NT2/D1 (cell line): ENCODE results near the gene BCAN.

Experiments
- DNase-seq: peaks from one replicate; pipeline ENCODE4 v3.0.0-alpha.2; 2011; ENCODE audit warnings: low read depth, low spot score
- H3K27me3 ChIP-seq: 2 replicates; pipeline ENCODE4 v1.6.0; 2011; ENCODE audit warnings: mild to moderate bottlenecking; ENCODE audit not compliant: insufficient read length, insufficient read depth
- H3K36me3 ChIP-seq: 2 replicates; pipeline ENCODE4 v1.6.1; 2011; ENCODE audit warnings: mild to moderate bottlenecking, low read length, mixed read lengths; ENCODE audit not compliant: insufficient read depth, insufficient read length
- H3K4me1 ChIP-seq: 2 replicates; pipeline ENCODE4 v1.5.1; 2011; ENCODE audit not compliant: insufficient read depth, insufficient read length
- H3K4me3 ChIP-seq: 2 replicates; pipeline ENCODE4 v1.5.1; 2011; ENCODE audit warnings: low read depth; ENCODE audit not compliant: insufficient read length
- H3K9ac ChIP-seq: 2 replicates; pipeline ENCODE4 v1.6.0; 2011; ENCODE audit warnings: low read depth; ENCODE audit not compliant: insufficient read length
- H3K9me3 ChIP-seq: 2 replicates; pipeline ENCODE4 v1.5.1; 2011; ENCODE audit warnings: mild to moderate bottlenecking, low read length; ENCODE audit not compliant: insufficient read depth
- SUZ12 ChIP-seq: IDR thresholded peaks from 2 replicates; pipeline ENCODE4 v1.6.1; 2011; ENCODE audit not compliant: insufficient read length, insufficient read depth; ENCODE audit errors: extremely low read depth
- YY1 ChIP-seq: IDR thresholded peaks from 2 replicates; pipeline ENCODE4 v1.6.1; 2011; ENCODE audit not compliant: insufficient read length, insufficient read depth
- ZNF274 ChIP-seq: IDR thresholded peaks from 2 replicates; pipeline ENCODE4 v1.6.1; 2011; ENCODE audit warnings: mild to moderate bottlenecking, low read depth, low read length

The BCAN gene

DNA sequence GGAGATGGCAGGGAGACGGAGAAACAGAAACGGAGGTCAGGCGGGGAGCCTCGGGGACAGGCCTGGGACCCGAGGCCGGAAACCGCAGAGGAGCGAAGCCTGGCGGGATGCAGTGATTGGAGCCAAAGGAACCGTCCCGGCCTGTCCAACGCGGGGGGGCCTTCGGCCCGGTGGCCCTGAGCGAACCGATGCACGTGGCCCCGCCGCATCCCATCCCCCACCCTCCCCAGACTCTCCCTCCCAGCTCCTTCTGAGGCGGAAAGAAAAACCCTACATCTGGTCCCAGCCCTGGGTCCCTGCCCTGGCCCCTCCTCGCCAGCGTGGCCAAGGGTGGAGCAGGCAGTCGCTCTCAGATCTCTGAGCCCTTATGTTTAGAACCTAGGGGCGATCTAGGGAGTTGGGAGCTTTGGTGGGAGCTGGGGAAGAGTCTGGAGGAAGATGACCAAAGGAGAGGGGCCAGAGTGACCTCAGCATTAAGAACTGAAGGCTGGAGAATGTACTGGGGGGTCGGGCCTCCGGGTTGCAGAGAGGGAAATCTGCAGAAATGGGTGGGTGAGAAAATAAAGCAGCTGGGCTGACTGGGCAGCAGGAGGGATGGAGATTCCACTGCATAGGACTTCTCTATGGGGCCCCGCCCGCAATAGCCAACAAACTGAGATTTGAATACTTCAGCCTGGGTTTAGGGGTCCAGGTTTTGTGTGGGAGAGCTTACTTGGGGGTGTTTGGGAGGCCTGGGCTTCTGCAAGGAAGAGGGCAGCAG is 64.9 kb downstream of the BCAN start:
- Histone ChIP-seq H3K9ac (peak overlapping the region; percentile 96), H3K9me3 (no peaks in the 10 kb centered on the region), H3K27me3 (no peaks in the 10 kb centered on the region), H3K4me1 (peaks cover 37% of the 10 kb centered on the region), H3K36me3 (peaks cover 19% of the 10 kb centered on the region), H3K4me3 (peak overlapping the region; percentile 91)
- DNase-seq: no peak
- TF ChIP-seq YY1 (no peak), ZNF274 (no peak), SUZ12 (no peak)

DNA sequence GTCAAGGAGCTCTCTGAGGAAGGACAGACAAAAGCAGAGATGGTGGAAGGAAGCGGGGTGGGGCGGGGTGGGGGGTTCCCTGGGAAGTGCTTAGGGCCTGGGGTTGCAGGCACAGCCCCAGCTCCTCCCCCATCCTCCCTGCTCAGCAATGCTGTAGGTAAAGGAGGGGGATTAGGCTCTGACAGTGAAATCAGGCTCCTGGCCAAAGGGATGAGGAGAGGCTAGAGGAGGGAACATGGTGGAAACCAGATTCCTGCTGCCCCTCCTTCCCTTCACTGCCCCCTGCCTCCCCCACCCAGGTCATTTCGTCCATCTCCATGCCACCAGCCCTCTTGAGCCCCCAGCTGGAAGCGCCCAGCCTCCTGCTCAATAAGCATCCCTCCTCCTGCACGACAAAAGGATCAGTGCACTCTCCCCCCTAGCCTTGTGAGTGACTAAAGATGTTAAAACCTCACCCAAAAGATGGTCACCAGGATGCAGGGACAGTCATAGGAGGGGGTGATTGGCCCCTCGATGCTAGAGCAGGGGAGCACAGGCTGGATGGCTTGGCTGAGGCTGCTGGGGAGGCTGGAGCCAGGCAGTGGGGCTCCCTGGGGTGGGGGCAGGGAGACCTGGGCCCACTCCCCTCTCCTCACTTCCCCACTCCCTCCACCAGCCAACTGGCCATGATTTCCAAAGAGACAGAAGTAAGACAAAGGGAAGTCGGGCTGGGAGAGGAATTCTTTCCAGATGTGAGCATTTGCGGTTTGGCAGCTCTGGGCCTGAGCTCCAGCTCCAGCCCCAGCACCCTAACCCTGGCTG is 65.7 kb downstream of the BCAN start:
- TF ChIP-seq YY1: peak; percentile 24
- no peak for TF ChIP-seq SUZ12
- Histone ChIP-seq H3K9me3 (no peaks in the 10 kb centered on the region), H3K4me1 (peaks cover 43% of the 10 kb centered on the region), H3K27me3 (no peaks in the 10 kb centered on the region), H3K4me3 (peak overlapping the region; percentile 91), H3K36me3 (peaks cover 17% of the 10 kb centered on the region), H3K9ac (peak overlapping the region; percentile 96)
- no peak for DNase-seq

DNA sequence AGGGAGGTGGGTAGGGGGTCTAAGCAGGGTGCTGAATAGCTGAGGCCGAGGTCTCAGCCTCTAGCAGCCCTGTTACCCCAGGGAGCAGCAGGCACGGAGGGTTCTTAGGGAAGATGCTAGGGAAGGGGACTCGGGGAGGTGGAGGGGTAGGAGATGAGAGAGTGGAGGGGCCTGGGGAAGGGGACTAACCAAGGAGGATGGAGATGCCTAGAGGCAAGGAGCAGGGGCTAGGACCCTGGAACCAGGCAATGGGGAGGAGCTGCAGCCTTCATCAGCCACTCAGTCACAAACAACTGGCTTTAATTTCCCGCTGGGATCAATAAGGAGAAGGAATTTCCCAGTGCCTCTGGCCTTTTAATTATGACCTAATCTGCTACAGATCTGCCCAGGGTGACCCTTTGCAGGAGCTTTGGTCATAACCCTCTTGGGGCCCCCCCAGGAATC is 66.3 kb downstream of the BCAN start:
- TF ChIP-seq ZNF274: no peak
- no peak for TF ChIP-seq YY1
- TF ChIP-seq SUZ12: no peak
- peaks cover 11% of the 10 kb centered on the region for H3K36me3 ChIP-seq
- no peaks in the 10 kb centered on the region for H3K27me3 ChIP-seq
- peaks cover 41% of the 10 kb centered on the region for H3K4me1 ChIP-seq
- H3K9ac ChIP-seq: peak overlapping the region; percentile 96
- DNase-seq: no peak
- peak overlapping the region; percentile 91 for H3K4me3 ChIP-seq
- no peaks in the 10 kb centered on the region for H3K9me3 ChIP-seq

DNA sequence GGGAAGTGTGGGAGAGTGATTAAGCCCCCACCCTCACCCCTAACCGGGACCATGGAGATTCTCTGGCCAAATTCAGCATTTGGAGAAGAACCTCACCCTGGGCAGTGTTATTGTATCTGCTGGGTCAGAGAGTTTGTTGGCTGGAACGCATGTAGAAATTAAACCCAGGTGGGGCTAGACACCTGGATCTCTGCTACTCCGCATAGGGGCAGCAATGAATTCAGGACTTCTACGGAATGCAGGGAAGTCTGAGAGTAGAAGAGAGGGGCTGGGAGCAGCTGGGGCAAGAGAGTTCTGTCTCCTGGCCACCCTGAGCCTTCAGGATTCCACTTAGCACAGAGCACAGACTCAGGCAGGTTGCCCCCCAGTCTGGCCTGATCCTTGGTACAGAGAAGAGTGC is 67.1 kb downstream of the BCAN start:
- no peak for DNase-seq
- TF ChIP-seq ZNF274 (no peak), YY1 (no peak)
- H3K4me3 ChIP-seq: peak overlapping the region; percentile 1
- peak overlapping the region; percentile 96 for H3K9ac ChIP-seq
- H3K27me3 ChIP-seq: no peaks in the 10 kb centered on the region
- peaks cover 3% of the 10 kb centered on the region for H3K36me3 ChIP-seq
- peaks cover 37% of the 10 kb centered on the region for H3K4me1 ChIP-seq
- no peaks in the 10 kb centered on the region for H3K9me3 ChIP-seq
